Suprapubic skin (tissue), 4 donors: ENCODE data around the gene FNIP1. TPM values are rescaled to one million over a fixed set of nuclear protein-coding genes. Genes with fewer than 3 reads are reported as not detected.

Experiments
- DNase-seq, 2 donors: peaks; one replicate each; pipeline ENCODE4 v3.0.0-alpha.2; 2019; ENCODE audit warnings: low spot score in 2 of 2
- H3K27ac ChIP-seq: fragments of 200-600 bp; sonication (generic); one replicate; pipeline ENCODE4 v1.5.1; 2019
- H3K27me3 ChIP-seq: fragments of 200-600 bp; sonication (generic); one replicate; pipeline ENCODE4 v1.5.1; 2019
- H3K36me3 ChIP-seq: fragments of 200-600 bp; sonication (generic); one replicate; pipeline ENCODE4 v1.5.1; 2019
- H3K4me1 ChIP-seq: fragments of 200-600 bp; sonication (generic); one replicate; pipeline ENCODE4 v1.5.1; 2019
- H3K4me3 ChIP-seq: fragments of 200-600 bp; sonication (generic); one replicate; pipeline ENCODE4 v1.5.1; 2019; ENCODE audit warnings: mild to moderate bottlenecking
- H3K9me3 ChIP-seq: fragments of 200-600 bp; sonication (generic); one replicate; pipeline ENCODE4 v1.5.1; 2019
- CTCF ChIP-seq, 2 donors: fragments of 200-600 bp in 1 of 2; fragments of 450-650 bp in 1 of 2; sonication (generic) in 1 of 2; IDR thresholded peaks; one replicate each; pipeline ENCODE4 v1.5.1; 2016 to 2019; ENCODE audit warnings: antibody characterized with exemption in 2 of 2, mild to moderate bottlenecking in 1 of 2, moderate library complexity in 1 of 2
- EP300 ChIP-seq: sonication (generic); formaldehyde crosslinking; IDR thresholded peaks from one replicate; pipeline ENCODE4 v1.6.1; 2017; ENCODE audit warnings: antibody characterized with exemption
- POLR2A ChIP-seq, 2 donors: fragments of 450-650 bp; IDR thresholded peaks; one replicate each; pipeline ENCODE4 v1.6.1; 2017; ENCODE audit warnings: antibody characterized with exemption in 2 of 2, mild to moderate bottlenecking in 2 of 2, moderate library complexity in 2 of 2
- POLR2AphosphoS5 ChIP-seq, 3 donors: sonication (generic); formaldehyde crosslinking; IDR thresholded peaks; one replicate each; pipeline ENCODE4 v1.6.1; 2017; ENCODE audit warnings: antibody characterized with exemption in 3 of 3
- WGBS: methylation state at CpG from one replicate; pipeline ENCODE4 v1.1.5; 2018; 5-methylcytosine and 5-hydroxymethylcytosine counted together
- total RNA-seq, 4 donors: library from RNA; depleted of rRNA; stranded (reverse); fragments of >200 nt; gene quantifications; one replicate each; pipeline ENCODE4 v1.1.0, GENCODE V29; 2016

Gene FNIP1
- total RNA-seq, 4 donors from 2014 or later, result 24.6 to 65.4 (median 26.9) TPM

GRCh38 chr5:131706281-131706680 lies 90.5 kb downstream of the FNIP1 start:
- Histone ChIP-seq H3K36me3 (peaks cover 67% of the 10 kb centered on the region), H3K27ac (no peak overlapping the region), H3K27me3 (no peaks in the 10 kb centered on the region)

GRCh38 chr5:131694926-131695325 lies 101.9 kb downstream of the FNIP1 start:
- TF ChIP-seq POLR2AphosphoS5 (IDR thresholded peaks at IDR 0.05) (no peak), POLR2A (IDR thresholded peaks at IDR 0.05) (no peak), CTCF (IDR thresholded peaks at IDR 0.05) (no peak), EP300 (no peak)
- Histone ChIP-seq H3K36me3 (peaks cover 60% of the 10 kb centered on the region), H3K9me3 (no peaks in the 10 kb centered on the region), H3K27ac (no peak overlapping the region), H3K4me1 (no peaks in the 10 kb centered on the region), H3K27me3 (no peaks in the 10 kb centered on the region), H3K4me3 (no peak overlapping the region)
- DNase-seq, result no peak
- WGBS, result 99% methylated on average over 4 of the region's 4 CpGs

More at GRCh38 chr5:131706281-131706680, 90.5 kb downstream of the FNIP1 start:
- Histone ChIP-seq H3K9me3 (no peaks in the 10 kb centered on the region), H3K4me1 (no peaks in the 10 kb centered on the region), H3K4me3 (no peak overlapping the region)
- 88% methylated on average over 5 of the region's 5 CpGs for WGBS
- no peak for TF ChIP-seq EP300
- TF ChIP-seq CTCF (IDR thresholded peaks at IDR 0.05), result no peak
- no peak for DNase-seq

- Histone ChIP-seq H3K36me3 (peaks cover 60% of the 10 kb centered on the region), H3K4me1 (no peaks in the 10 kb centered on the region), H3K9me3 (no peaks in the 10 kb centered on the region), H3K27ac (no peak overlapping the region), H3K4me3 (no peak overlapping the region), H3K27me3 (no peaks in the 10 kb centered on the region)
- 88% methylated on average over 1 of the region's 1 CpG for WGBS
- no peak for DNase-seq
- no peak for TF ChIP-seq EP300
- no peak for TF ChIP-seq POLR2AphosphoS5 (IDR thresholded peaks at IDR 0.05)
- no peak for TF ChIP-seq CTCF (IDR thresholded peaks at IDR 0.05)
- TF ChIP-seq POLR2A (IDR thresholded peaks at IDR 0.05), result no peak
These were observed 102.9 kb downstream of the FNIP1 start for GRCh38 chr5:131693894-131694293.

- peaks cover 17% of the 10 kb centered on the region for H3K36me3 ChIP-seq
- H3K4me1 ChIP-seq, result no peaks in the 10 kb centered on the region
- H3K27ac ChIP-seq, result no peak overlapping the region
- no peaks in the 10 kb centered on the region for H3K9me3 ChIP-seq
- TF ChIP-seq POLR2A (IDR thresholded peaks at IDR 0.05) (no peak), POLR2AphosphoS5 (IDR thresholded peaks at IDR 0.05) (no peak), CTCF (IDR thresholded peaks at IDR 0.05) (no peak), EP300 (no peak)
- no peak overlapping the region for H3K4me3 ChIP-seq
- DNase-seq, result no peak
- WGBS, result 79% methylated on average over 7 of the region's 7 CpGs
- H3K27me3 ChIP-seq, result no peaks in the 10 kb centered on the region
These were observed 111.2 kb downstream of the FNIP1 start for GRCh38 chr5:131685516-131686171.

GRCh38 chr5:131684595-131684994 lies 112.2 kb downstream of the FNIP1 start:
- H3K9me3 ChIP-seq, result no peaks in the 10 kb centered on the region
- H3K4me3 ChIP-seq, result no peak overlapping the region
- H3K4me1 ChIP-seq, result peaks cover 4% of the 10 kb centered on the region
- DNase-seq, result no peak
- no peaks in the 10 kb centered on the region for H3K27me3 ChIP-seq
- TF ChIP-seq POLR2AphosphoS5 (IDR thresholded peaks at IDR 0.05) (no peak), EP300 (no peak), CTCF (IDR thresholded peaks at IDR 0.05) (no peak), POLR2A (IDR thresholded peaks at IDR 0.05) (no peak)
- H3K27ac ChIP-seq, result no peak overlapping the region
- H3K36me3 ChIP-seq, result peaks cover 9% of the 10 kb centered on the region
